ENCODE measurements around the gene HOXB5.
A peak's percentile ranks its signal among the peaks of the same experiment; 100 is the strongest.

The HOXB5 gene

GRCh38 chr17:48629411-48629759, 35.8 kb upstream of the HOXB5 start:
- DNase-seq (ENCODE audit: low read depth in 2 of 2), result no peak

GRCh38 chr17:48628649-48629410, 35.3 kb upstream of the HOXB5 start:
- DNase-seq (ENCODE audit: low read depth in 2 of 2), result no peak

- no peak for DNase-seq (ENCODE audit: low read depth in 2 of 2)
These were observed 34.3 kb upstream of the HOXB5 start for GRCh38 chr17:48627623-48628521.

GRCh38 chr17:48627118-48627597, 33.6 kb upstream of the HOXB5 start:
- DNase-seq (ENCODE audit: low read depth in 2 of 2), result no peak

- peak in 1 of 2 donors; percentile 37 for DNase-seq (ENCODE audit: low read depth in 2 of 2)
These were observed 32.9 kb upstream of the HOXB5 start, which contains the start of gene HOXB9 for GRCh38 chr17:48626245-48627117. Gene HOXB9 (minus strand): TSS chr17:48626358. CDS start chr17:48626269, 89 bp downstream.

DNA sequence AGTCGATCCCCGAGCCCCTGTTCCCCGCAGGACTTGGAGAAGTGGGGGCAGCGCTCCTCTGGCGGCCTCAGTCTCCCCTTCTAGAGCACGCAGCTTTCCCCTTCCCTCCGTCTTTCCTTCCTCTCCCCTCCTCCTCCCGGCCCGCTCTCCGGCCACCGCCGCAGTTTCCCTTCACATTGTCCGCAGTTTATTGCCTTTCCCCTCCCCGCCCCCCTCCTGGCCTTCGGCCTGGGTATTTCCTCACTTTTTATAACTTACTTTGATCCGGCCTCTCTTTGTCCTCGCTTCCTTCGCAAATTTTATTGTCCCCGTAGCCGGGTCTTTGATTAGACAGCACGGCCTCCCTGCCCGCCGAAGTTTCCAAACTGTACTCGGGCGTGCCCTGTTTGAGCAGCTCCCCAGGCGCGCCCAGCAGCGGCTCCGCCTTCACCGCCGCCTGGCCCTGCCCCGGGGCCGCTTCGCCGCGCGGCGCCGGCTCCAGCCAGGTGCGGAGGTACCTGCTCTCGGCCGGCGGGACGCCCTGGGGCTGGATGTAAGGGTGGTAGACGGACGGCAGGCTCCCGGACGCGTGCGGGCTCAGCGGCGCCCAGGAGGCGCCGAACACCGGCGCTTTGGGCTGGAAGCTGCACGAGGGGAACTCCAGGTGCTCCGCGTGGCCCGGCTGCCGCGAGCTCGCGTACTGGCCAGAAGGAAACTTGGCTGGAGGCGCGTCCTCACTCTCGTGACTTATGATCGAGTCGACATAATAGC, 32.1 kb upstream of the HOXB5 start:
- DNase-seq (ENCODE audit: low read depth in 2 of 2), result no peak

- DNase-seq (ENCODE audit: low read depth in 2 of 2), result no peak
These were observed 31.2 kb upstream of the HOXB5 start for GRCh38 chr17:48624544-48625494.

DNA sequence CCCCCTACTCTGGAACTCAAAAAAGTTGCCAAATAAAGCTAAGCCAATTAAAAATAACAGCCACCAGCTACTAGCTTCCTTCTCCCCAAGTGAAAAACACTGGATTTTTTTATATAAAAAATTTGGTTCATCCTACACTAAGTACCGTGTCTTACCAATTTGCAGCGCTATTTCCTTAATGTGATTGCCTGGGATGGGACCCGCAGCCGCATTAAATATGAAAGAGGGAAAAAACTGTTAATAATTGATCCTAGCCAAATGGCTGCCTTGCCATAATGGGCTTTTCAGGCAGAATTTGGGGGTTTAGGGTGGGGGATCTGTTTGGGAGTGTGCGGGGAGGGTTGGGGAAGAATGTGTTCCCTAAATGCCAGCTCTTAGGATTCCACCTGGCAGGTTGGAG, 30.5 kb upstream of the HOXB5 start:
- no peak for DNase-seq (ENCODE audit: low read depth in 2 of 2)

DNA sequence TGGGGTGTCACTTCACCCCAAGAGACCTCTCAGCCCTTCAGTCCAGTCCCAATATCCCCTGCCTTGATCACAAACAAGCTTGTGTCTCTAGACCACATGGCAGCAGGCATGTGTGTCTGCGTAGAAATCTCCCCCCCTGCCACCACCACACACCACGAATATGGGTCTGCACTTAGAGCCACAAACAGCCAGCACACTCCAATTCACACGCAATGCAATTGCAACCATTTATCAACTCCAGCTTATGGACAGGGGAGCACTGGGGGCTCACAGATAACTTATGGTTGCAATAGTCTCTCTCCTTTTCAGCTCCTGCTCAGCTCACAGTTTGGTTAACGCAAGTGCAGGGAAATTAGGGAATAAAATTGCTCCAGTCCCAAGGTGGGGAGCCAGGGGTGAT, 30.0 kb upstream of the HOXB5 start:
- no peak for DNase-seq (ENCODE audit: low read depth in 2 of 2)

- DNase-seq (ENCODE audit: low read depth in 2 of 2), result no peak
These were observed 29.3 kb upstream of the HOXB5 start for GRCh38 chr17:48622857-48623256.

GRCh38 chr17:48621410-48622392, 28.1 kb upstream of the HOXB5 start:
- no peak for DNase-seq (ENCODE audit: low read depth in 2 of 2)

DNA sequence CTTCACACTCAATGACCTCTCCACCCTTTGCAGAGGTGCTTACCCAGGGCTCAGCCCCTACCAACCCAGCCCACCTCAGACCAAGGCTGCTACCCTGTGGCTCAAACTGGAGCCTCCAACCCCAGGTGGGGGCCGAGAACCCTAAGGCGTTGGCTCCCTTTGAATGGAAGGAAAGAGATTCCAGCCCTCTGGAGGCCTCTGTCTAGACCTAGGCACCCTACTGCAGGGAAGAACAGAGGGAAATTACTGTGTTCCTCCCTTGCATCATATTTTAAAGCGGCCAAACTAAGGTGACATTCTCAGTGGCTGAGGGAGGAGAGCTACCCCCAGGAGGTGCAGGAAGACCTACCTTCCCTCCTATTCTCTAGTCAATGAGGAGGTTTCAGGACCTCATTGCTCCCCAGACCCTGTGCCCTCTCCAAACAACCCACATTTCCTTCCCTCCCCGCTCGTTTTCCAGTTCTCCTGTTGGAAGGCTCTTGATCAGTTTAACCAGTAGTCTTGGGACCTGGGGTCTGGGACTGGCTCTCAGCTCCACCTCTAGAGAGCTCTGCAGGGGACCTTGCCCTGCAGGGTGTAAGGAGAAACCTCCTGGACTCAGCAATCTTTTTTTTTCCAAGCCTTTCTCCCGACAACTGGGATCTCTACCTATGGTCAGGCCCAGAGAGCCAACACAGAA, 27.0 kb upstream of the HOXB5 start:
- DNase-seq (ENCODE audit: low read depth in 2 of 2), result no peak

DNA sequence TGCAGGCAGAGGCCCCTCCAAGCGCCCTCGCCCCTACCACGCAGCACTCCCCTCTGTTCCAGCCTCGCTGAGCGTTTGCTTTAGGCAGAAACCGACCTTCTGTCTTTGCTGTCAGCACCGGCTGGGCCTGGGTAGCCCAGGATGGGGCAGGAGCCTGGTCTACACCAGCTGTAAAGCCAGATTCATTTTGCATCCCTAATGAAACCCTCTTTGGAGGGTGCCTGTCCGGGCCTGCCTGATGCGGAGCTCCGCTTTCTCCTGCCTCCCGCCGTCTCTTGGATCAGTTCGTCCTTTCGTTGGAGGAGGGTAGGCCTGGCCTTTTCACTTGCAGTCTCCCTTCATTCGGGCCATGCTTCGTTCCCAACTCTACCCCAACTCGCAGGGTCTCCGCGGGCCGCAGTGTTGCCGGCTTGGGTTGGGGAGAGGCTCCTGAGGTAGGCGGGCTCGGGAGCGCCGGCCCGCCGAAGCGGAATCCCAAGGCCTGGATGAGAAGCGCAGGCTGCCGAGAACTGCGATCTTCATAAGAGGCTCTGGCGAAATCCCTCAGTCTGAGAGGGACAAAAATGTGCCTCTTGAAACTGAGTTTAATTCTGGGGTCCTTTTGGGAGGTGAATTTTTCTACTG, 26.4 kb upstream of the HOXB5 start:
- no peak for DNase-seq (ENCODE audit: low read depth in 2 of 2)

DNA sequence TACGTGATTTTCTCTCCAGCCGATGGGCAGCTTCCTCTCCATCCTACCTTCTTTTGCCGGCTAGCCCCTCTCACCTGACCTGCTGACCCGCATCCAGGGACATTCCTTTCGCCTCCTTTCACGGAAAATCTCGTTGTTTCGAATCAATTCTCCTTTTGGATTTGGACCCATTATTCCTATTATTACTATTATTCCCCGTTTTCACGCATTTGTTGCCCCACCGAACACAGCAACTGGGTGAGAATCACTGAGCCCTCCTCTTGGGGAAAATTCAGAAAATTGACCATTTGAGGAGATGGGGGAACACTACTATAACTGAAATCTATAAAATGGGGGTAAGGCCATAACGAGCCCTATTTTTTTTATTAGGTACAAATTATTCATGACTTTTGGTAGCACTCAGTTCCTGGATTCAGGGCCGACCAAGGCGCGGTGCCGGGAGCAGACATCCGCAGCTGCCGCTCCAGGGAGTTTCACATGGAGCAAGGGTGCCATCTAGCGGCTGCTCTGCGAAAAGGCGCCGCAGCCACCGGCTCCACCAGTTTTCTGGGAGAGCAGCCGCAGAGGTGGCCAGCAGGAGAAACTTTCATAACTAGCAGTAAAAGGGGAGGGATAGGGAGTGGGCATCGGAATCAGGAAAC, 24.8 kb upstream of the HOXB5 start:
- peak; percentile 64 to 66 for DNase-seq (ENCODE audit: low read depth in 2 of 2)

- DNase-seq (ENCODE audit: low read depth in 2 of 2), result no peak
These were observed 24.1 kb upstream of the HOXB5 start for GRCh38 chr17:48617471-48618255.

DNA sequence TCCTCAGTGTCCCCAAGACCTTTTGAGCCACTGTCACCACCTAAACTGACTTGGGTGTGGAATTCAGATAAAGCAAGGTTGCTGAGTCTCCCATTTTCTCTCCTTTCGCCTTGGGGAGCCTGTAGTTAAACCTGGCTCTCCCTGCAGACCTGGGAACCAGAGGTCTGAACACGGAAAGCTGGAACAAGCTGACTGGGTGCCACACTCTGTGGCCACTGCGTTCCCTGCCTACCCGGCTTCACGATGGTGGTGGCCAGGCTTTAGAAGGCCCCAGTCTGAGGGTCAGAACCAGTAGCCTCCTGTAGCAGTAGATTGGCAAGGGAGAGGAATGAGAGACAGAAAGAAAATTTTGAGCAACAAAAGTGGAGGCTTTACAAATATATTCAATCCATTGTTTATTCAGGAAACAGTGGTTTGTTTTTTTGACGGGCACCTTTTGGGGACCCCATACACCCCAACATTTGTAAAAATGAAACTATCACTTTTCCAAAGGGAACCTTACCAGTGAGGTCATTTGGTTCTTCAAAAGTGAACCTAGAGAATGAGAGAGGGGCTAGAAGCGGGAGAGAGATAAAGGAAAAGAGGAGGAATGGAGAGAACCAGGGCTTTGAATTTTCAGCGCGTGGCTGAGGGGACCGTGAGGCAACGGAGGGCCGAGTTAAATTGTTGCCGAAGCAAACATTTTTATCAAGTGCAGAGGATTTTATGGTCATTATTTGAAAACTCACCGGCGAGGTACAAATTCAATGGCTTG, 23.3 kb upstream of the HOXB5 start:
- no peak for DNase-seq (ENCODE audit: low read depth in 2 of 2)

Data from stimulated activated CD8-positive, alpha-beta memory T cell treated with anti-CD3 and anti-CD28 coated beads, Interleukin-15, amount 100 ng/mL, for 48 hours (primary cell).